Neural progenitor cell (in vitro differentiated cells): ENCODE data around the gene INTS11.

Experiments
- EZH2 ChIP-seq: fragments of 200-600 bp; sonication (generic); IDR thresholded peaks from 2 replicates; pipeline ENCODE4 v1.6.1; 2017; ENCODE audit warnings: antibody characterized with exemption, mild to moderate bottlenecking, moderate library complexity
- EZH2phosphoT487 ChIP-seq: fragments of 200-600 bp; sonication (generic); IDR thresholded peaks from 2 replicates; pipeline ENCODE4 v1.6.1; 2017; ENCODE audit warnings: antibody characterized with exemption
- TF ChIP-seq, protein P1 (sequence below): fragments of 200-600 bp; sonication (generic); IDR thresholded peaks from 2 replicates; pipeline ENCODE4 v1.5.1; 2017; ENCODE audit warnings: antibody characterized with exemption, mild to moderate bottlenecking

DNA sequence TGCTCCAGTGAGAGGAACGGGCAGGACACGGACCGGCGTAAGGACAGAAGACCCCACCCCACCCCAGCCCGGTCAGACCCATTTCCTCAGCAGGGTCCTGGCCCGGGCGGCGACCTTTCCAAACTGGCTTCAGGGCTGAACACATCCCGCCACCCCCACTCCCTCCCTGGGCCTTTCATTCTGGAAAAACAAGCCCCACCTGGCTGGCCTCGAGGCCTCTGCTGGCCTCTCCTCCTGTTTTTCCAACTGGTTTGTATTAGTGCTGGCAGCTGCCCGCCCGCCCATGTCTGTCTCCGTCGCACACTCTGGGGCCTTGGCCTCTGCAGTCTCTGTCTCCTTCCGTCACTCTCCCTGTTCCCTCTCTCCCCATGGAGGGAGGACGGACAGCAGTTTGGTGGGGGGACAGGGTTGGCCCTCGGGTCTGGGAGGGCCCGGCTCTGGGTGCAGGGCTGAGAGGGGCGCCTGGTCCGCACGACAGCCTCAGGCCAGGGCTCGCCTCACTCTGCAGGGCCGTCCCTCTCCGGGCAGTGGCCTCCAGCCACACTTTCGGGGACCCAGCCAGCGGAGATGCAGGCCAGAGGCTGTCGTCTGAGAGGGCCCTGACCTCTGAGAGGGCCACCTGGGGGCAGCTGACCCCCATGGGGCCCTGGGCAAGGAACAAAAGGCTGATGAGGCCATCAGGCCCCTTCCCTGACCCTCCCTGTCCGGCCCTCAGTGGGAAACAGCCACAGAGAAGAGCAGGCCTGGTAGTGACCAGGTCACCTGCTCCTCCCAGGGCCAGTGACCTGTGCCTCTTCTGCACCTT, 35.4 kb upstream of the INTS11 start:
- TF ChIP-seq, protein P1, sequence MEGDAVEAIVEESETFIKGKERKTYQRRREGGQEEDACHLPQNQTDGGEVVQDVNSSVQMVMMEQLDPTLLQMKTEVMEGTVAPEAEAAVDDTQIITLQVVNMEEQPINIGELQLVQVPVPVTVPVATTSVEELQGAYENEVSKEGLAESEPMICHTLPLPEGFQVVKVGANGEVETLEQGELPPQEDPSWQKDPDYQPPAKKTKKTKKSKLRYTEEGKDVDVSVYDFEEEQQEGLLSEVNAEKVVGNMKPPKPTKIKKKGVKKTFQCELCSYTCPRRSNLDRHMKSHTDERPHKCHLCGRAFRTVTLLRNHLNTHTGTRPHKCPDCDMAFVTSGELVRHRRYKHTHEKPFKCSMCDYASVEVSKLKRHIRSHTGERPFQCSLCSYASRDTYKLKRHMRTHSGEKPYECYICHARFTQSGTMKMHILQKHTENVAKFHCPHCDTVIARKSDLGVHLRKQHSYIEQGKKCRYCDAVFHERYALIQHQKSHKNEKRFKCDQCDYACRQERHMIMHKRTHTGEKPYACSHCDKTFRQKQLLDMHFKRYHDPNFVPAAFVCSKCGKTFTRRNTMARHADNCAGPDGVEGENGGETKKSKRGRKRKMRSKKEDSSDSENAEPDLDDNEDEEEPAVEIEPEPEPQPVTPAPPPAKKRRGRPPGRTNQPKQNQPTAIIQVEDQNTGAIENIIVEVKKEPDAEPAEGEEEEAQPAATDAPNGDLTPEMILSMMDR: no peak
- no peak for TF ChIP-seq EZH2
- no peak for TF ChIP-seq EZH2phosphoT487
